GM12878 (cell line): ENCODE measurements around the gene M1AP. TPM values are rescaled to one million over a fixed set of nuclear protein-coding genes. Genes with fewer than 3 reads are reported as not detected.
A peak's percentile ranks its signal among the peaks of the same experiment; 100 is the strongest.

Source experiments
- BHLHE40 ChIP-seq, 2 experiments: fragments of 450-650 bp in 1 of 2; IDR thresholded peaks; 2 replicates each; pipeline ENCODE4 v1.6.1; 2011 to 2017; ENCODE audit warnings: low read depth in 2 of 2, borderline replicate concordance in 1 of 2, improper control_type of control experiment in 1 of 2, low read length in 1 of 2, mild to moderate bottlenecking in 1 of 2
- GABPA ChIP-seq: IDR thresholded peaks from 2 replicates; pipeline ENCODE4 v1.6.1; 2014; ENCODE audit warnings: antibody characterized with exemption, low read depth, mild to moderate bottlenecking, inconsistent platforms
- MEF2B ChIP-seq: fragments of 450-650 bp; IDR thresholded peaks from 2 replicates; pipeline ENCODE4 v1.6.1; 2018; ENCODE audit warnings: mild to moderate bottlenecking, moderate library complexity; ENCODE audit not compliant: partially characterized antibody, poor library complexity, severe bottlenecking
- SIX5 ChIP-seq: IDR thresholded peaks from 2 replicates; pipeline ENCODE4 v1.6.1; 2011; ENCODE audit warnings: mild to moderate bottlenecking, low read depth, low read length, moderate library complexity; ENCODE audit not compliant: severe bottlenecking
- SUPT20H ChIP-seq: IDR thresholded peaks from 2 replicates; pipeline ENCODE4 v1.6.1; 2011; ENCODE audit warnings: low read depth, mild to moderate bottlenecking, low read length, moderate library complexity, borderline replicate concordance; ENCODE audit not compliant: control insufficient read depth
- YY1 ChIP-seq: IDR thresholded peaks from 2 replicates; pipeline ENCODE4 v1.6.1; 2011; ENCODE audit warnings: low read depth, mild to moderate bottlenecking, low read length
- polyA plus RNA-seq, 11 experiments: library from polyadenylated mRNA; depleted of rRNA in 4 of 11; unstranded in 6 of 11; stranded (reverse) in 5 of 11; fragments of >200 nt; fragmentation: Nextera tagmentation in 4 of 11; fragmentation: Illumina TruSeq in 1 of 11; extraction: Ambion mirVana in 4 of 11; extraction: Trizol in 1 of 11; gene quantifications; 1 replicate in 1 of 11; 2 replicates in 10 of 11; pipeline versions ENCODE4 v1.2.1 to v1.2.3, GENCODE V29; 2011 to 2016; ENCODE audit warnings: inconsistent platforms in 2 of 11, missing spikeins in 2 of 11, low read depth in 1 of 11
- total RNA-seq, 4 experiments: library from RNA; depleted of rRNA in 3 of 4; stranded (reverse); fragments of >200 nt in 3 of 4; fragmentation: Illumina TruSeq in 1 of 4; extraction: Trizol in 1 of 4; gene quantifications; 2 replicates each; pipeline versions ENCODE4 v1.2.1 to v1.2.3, GENCODE V29; 2013 to 2021
- TF ChIP-seq, protein P1 (sequence below): IDR thresholded peaks from 2 replicates; pipeline ENCODE4 v1.6.1; 2012; ENCODE audit warnings: low read length, inconsistent platforms

M1AP gene
- total and polyA plus RNA-seq, 10 of the 15 experiments (the other 5 are each of a cell fraction or from before 2014, with no cell fraction given): 0.04 to 0.32 (median 0.16) TPM; not detected in 4

- TF ChIP-seq YY1 (0 out of 2 replicates have a peak, but pooled peaks have one; percentile 4), MEF2B (no peak), SIX5 (peak; percentile 85), SUPT20H (no peak), GABPA (no peak), BHLHE40 (IDR thresholded peaks at IDR 0.05; ENCODE audit: borderline replicate concordance in 1 of 2, low read depth in 2 of 2, low read length in 1 of 2) (no peak)
- TF ChIP-seq, protein P1, sequence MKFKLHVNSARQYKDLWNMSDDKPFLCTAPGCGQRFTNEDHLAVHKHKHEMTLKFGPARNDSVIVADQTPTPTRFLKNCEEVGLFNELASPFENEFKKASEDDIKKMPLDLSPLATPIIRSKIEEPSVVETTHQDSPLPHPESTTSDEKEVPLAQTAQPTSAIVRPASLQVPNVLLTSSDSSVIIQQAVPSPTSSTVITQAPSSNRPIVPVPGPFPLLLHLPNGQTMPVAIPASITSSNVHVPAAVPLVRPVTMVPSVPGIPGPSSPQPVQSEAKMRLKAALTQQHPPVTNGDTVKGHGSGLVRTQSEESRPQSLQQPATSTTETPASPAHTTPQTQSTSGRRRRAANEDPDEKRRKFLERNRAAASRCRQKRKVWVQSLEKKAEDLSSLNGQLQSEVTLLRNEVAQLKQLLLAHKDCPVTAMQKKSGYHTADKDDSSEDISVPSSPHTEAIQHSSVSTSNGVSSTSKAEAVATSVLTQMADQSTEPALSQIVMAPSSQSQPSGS: no peak
- TF ChIP-seq, all 136 proteins: peak for 11
These were observed 122.1 kb downstream of the M1AP start, which contains the start of gene DQX1 (continued) for GRCh38 chr2:74525717-74526648.
